ENCODE results near the gene KRTAP1-5. TPM values are rescaled to one million over a fixed set of nuclear protein-coding genes. Genes with fewer than 3 reads are reported as not detected.
"Not testable (repeated sequence)": the region's sequence is repeated elsewhere in the genome, so short reads cannot be mapped to it uniquely, and the experiment has no call there.

The KRTAP1-5 gene, protein sequence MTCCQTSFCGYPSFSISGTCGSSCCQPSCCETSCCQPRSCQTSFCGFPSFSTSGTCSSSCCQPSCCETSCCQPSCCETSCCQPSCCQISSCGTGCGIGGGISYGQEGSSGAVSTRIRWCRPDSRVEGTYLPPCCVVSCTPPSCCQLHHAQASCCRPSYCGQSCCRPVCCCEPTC
- total RNA-seq, result not detected

DNA sequence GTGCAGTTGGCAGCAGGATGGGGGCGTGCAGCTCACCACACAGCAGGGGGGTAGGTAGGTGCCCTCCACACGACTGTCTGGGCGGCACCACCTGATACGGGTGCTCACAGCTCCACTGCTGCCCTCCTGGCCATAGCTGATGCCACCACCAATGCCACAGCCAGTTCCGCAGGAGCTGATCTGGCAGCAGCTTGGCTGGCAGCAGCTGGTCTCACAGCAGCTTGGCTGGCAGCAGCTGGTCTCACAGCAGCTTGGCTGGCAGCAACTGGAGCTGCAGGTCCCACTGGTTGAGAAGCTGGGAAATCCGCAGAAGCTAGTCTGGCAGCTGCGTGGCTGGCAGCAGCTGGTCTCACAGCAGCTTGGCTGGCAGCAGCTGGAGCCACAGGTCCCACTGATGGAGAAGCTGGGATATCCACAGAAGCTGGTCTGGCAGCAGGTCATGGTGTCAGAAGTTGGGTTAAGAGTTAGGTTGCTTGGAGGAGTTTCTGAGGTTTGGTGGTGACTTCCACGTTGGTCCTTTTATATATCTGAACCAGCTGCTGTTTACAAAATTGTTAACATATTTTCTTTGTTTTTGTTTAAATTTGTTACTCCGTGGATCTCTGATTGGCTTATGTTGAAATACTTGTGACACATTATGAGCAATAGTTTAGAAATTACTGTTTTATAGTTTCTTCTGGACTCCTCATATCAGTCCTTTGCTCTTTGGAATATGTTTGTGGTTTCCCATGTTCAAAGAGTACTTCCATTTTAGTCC, at the start of gene KRTAP1-5:
Gene KRTAP1-5, minus strand, starts transcription at position 494 of the 757 bp plus-strand sequence. Its CDS starts 53 bp downstream, at position 441.
- no peak for DNase-seq

DNA sequence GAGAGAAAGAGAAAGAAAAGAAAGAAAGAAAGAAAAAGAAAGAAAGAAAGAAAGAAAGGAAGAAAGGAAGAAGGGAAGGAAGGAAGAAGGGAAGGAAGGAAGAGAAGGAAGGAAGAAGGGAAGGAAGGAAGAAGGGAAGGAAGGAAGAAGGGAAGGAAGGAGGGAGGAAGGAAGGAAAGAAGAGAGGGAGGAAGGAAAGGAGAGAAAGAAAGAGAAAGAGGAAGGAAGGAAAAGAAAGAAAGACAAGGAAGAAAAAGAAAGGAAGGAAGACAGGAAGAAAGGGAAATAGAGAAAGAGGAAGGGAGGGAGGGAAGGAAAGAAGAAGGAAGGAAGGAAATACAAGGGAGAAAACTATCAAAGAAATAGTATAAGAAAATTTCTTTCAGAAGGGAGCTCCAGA, 49.8 kb upstream of the KRTAP1-5 start:
- DNase-seq, result no peak

DNA sequence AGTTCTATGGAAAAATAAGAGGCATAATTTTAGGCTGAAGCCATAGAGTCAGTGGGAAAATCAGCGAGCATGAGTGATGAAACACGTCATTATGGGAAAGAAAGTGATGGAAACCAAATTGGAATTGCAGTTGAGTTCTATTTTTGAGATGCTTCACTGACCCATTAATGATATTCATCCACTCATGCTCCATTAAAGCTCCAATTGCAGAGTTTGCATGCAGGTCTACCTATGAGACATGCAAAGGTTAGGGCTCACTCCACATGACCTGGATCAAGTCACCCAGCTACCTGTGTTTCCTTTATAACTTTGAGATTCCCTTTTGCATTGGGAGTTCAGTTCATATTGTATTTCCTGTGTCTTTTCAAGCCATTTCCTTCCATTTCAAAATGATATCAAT, 46.7 kb upstream of the KRTAP1-5 start:
- no peak for DNase-seq

DNA sequence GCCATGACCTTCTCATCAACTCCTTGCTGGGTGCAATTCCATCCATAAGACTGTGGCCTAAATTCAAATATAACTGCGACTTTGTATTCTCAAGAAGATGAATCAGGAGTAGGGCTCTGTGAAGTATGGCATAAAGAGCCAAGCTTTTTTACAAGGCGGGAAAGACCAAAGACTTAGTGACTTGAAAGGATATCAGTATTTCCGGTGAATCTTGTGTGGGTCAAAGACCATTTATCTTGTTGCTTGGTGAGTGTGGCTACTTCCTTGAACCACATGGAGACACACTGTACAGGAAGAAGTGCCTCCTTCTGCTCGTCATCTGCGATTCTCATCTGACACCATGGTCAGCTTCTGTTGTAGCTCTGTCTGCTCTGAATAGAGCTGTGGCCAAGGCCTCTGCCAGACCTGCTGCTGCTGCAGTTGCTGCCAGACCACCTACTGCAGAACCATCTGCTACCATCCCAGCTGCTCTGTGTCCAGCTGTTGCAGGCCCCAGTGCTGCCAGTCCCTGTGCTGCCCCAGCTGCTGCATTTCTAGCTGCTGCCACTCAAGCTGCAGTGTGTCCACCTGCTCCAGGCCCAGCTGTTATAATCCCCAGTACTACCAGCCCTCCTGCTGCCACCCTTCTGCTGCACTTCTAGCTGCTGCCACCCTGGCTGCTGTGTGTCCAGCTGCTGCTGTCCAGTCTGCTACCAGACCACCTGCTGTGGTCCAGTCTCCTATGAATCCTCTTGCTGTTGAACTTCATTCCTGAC, 44.8 kb upstream of the KRTAP1-5 start:
- DNase-seq, result no peak

DNA sequence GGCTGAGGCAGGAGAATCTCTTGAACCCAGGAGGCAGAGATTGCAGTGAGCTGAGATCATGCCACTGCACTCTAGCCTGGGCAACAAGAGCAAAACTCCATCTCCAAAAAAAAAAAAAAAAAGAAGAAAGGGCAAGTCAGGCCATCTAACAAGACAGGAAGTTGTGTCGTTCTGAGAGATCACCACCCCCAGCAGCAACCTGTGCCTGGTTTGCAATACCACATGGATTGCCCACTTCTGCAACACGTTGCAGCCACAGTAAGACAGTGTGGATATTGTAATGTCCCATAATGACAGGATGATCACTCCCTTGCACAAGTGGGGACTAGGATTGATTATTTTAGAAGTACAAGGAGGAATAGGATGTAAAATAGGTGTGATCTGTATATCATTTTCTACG, 42.0 kb upstream of the KRTAP1-5 start:
- DNase-seq, result no peak

DNA sequence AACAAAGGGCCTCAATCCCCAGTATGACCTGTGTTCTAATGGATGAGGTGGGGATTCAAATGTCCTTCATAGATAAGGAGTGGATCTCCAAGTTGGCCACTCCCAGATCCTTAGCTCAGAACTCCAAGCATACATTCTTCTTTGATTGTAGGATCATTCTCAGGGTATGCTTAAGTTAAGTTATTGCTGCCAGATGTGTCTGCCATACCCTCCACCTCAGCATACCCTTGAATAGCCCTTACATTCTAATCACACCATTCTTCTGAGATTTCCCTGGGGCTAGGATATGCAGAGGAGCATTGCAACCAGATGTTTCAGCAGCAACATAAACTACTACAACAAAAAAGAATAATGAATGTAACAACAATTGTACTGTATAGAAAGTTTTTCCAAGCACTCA, 40.3 kb upstream of the KRTAP1-5 start:
- DNase-seq, result no peak

DNA sequence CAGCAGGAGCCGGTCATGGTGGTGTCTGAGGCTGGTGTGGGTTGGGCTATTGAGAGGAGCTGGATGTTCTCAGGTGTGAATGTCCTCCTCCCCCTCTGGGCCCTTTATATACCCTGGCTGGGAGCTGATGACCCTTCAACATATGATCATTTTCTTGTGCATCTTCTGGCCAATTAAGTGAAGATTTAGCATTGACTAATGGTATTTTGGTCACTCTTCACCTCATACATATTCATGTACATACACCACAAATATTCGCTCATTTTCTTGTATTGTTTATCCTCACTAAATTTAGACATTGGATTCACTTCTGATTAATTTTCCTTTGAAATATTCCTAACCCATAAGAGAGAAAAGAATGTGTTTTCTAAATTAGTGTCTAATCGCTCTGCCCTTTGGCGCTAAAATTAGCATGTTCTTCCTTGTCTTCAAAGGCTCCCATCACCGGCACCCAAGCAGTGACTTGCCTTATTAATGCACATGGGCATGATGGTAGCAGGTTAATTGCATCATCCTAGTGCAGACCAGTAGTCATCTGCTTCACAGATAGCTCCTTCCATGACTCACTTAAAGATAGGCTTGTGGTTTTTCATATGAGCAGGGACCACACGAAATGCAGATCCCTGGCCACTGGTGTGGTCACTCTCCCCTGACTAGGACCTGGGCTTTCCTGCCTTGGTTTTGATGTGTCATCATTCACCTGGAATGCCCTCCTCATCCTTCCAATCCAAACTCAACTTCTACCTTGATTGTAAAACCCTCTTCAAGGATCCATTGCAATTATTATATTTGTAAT, 39.0 kb upstream of the KRTAP1-5 start, which contains the start of gene KRTAP2-4:
Gene KRTAP2-4, minus strand, starts transcription at position 51 of the 796 bp plus-strand sequence. Its CDS starts 34 bp downstream, at position 17.
- DNase-seq, result no peak

DNA sequence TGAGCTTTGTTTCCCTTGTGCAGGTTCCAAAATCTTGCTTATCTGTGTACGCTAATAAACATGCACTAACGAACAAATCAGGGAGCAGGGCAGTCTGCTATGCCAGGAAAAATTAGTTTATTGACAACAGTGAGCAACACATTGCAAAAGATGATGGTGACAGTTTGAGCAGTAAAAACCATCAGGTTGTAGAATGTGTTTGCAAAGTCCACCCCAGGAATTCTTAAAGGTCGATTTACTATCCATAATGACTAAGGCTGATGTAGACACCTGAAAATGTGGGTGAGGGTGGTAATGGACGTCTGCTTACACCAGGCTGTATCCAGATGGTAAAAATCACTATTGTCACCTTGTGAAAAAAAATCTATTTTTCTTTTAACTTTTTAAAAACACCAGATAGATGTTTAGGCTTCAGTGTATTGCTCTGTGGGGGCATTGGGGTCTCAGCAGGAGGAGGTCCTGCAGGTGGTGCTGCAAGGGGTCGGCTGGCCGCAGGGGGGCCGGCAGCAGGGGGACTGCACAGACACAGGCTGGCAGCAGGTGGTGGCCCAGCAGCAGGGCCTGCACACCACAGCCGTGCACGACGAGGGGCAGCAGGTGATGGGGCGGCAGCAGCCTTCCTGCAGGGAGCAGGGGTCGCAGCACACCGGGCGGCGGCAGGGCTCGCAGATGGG, 38.1 kb upstream of the KRTAP1-5 start:
- DNase-seq, result not testable (repeated sequence)

DNA sequence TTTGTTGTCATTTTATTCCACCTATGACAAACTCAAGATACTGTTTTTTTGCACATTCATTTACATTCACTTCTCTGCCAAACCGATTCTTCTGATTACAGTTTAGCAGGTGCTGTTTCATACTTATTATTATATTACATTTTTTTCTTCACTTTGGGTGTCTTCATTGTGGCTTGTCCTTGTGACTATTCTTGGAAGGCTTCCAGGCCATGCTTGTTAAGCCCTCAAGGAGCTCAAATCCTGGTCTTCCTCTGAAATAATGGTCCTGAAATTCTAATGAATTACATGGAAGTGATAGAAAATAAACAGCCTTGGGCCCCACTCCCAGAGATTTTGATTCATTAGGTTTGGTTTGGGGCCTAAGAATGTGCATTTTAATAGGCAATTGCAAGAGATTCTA, 37.3 kb upstream of the KRTAP1-5 start:
- no peak for DNase-seq

DNA sequence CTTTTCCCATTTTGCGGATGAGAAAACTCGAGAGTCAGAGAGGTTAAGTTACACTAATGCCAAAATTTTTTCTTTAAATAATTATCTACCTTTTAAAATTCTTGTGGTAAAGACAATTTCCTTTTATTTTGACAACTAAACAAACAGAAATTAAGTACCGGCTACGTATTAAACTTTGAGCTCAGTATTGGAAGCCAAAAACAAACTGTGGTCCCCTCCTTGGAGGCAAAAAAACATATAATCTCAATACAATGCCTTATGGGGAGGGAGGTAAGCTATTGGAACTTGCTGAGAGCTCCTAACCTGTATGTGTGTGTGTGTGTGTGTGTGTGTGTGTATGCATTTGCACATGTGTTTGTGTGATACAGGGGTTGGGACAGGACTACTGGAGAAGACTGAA, 36.4 kb upstream of the KRTAP1-5 start:
- no peak for DNase-seq

DNA sequence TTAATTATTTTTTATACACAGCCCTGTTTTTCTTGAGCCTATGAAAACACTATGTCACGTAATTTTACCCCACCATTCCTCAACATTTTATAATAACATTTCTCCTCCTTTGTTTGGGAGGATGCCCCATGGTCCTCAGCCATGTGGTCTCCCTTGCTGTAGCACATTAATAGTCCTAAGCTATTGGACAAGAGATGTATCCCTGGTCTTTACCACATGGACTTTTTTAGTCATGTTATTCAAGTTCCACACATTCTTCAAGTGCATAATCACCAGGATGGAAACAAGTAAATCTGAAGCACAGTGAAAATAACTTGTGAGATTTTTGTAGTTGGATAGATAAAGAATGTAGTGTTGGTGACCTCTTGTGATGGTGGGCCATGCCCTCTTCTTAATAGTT, 35.0 kb upstream of the KRTAP1-5 start:
- no peak for DNase-seq

DNA sequence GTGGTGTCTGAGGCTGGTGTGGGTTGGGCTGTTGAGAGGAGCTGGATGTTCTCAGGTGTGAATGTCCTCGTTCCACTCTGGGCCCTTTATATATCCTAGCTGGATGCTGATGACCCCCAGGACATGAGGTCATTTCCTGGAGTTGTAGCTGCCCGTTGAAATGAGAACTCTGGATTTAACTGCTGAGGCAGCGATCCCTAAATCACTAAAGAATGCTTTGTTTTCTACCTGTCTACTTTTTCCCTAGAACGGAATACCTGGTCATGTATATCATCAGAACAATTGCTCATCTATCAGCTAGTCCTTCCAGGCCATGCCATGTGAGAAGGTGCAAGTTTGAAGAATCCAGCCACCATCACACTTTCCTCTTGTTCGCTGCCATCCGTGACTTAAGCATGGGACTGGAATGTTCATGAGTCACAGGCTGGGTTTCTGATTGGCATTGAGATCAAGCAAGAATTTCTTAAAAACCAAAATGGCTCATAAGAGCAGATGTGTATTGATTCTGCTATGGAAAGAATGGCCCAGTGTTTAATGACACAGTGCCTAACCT, 33.1 kb upstream of the KRTAP1-5 start, which contains the start of gene KRTAP2-3:
Gene KRTAP2-3, minus strand, starts transcription at position 63 of the 553 bp plus-strand sequence. CDS start 64 bp downstream, outside the sequence.
- DNase-seq, result no peak

DNA sequence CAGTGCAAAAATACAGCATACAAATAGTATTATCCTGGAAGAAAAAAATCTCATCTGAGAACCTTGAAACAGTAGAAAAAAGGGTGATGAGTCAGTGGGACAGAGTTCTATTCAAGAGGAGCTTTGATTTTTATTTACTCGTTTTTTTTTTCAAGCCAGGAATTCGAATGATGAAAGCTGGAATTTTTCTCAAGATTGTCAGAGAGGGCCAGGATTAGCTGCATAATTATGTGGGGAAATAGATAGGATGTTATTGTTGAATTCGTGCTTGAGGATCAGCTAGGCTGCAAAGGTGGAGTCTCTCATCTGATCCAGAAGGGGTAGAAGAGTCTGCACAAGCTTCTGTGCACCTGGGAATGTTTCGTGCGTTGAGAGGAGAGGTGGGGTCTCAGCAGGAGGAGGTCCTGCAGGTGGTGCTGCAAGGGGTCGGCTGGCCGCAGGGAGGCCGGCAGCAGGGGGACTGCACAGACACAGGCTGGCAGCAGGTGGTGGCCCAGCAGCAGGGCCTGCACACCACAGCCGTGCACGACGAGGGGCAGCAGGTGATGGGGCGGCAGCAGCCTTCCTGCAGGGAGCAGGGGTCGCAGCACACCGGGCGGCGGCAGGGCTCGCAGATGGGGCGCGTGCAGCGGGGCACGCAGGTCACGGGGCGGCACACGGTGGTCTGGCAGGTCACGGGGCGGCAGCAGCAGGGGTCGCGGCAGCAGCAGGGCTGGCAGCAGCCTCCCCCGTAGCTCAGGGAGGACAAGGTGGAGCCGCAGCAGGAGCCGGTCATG, 32.5 kb upstream of the KRTAP1-5 start:
- DNase-seq, result not testable (repeated sequence)

DNA sequence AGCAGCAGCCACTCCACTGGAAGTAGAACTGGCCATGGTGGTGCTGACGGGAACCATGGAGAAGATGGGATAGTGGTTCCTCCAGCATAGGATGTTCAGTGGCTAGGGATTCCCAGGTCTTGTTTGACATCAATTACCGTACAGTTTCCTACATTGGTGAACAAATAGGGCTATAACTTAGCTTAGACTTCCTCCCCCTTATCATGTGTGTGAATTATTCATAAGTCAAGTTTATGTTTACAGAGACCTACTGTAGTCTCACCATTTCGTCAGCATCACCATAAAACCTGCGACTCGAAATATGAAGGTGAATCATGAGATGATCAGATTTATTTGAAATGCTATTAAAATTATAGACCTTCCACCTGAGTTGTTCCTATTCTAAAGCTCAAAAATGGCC, 31.7 kb upstream of the KRTAP1-5 start:
- no peak for DNase-seq

DNA sequence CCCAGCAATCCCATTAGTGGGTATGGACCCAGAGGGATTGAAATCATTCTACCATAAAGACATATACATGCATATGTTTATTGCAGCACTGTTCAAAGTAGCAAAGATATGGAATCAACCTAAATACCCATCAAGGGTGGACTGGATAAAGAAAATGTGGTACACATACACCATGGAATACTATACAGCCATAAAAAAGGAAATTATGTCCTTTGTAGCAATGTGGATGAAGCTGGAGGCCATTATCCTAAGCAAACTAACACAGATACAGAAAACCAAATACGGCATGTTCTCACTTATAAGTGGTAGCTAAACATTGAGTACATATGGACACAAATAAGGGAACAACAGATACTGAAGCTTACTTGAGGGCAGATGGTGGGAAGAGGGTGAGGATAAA, 30.5 kb upstream of the KRTAP1-5 start:
- DNase-seq, result no peak

DNA sequence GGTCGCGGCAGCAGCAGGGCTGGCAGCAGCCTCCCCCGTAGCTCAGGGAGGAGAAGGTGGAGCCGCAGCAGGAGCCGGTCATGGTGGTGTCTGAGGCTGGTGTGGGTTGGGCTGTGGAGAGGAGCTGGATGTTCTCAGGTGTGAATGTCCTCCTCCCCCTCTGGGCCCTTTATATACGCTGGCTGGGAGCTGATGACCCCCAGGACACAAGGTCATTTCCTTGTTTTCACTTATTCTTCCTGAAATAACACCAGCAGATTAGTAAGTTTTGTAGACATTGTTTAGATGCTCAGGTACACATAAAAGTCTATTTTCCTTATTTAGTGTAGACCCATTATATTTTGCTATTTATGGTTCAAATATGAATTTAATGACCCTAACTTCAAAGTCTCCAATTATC, 28.1 kb upstream of the KRTAP1-5 start, which contains the start of gene KRTAP2-2:
Gene KRTAP2-2, minus strand, starts transcription at position 101 of the 400 bp plus-strand sequence. Its CDS starts 19 bp downstream, at position 82.
- DNase-seq, result not testable (repeated sequence)

DNA sequence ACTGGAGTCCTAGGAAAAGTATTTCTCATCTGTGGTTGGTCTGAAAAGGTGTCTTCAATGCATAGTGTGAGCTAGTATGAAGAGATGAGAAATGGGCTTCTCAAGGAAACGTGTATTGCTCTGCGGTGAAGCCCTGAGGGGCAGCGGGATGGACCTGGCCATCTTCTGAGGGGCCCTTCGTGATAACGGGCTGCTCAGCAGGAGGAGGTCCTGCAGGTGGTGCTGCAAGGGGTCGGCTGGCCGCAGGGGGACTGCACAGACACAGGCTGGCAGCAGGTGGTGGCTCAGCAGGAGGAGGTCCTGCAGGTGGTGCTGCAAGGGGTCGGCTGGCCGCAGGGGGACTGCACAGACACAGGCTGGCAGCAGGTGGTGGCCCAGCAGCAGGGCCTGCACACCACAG, 27.5 kb upstream of the KRTAP1-5 start:
- DNase-seq, result not testable (repeated sequence)

DNA sequence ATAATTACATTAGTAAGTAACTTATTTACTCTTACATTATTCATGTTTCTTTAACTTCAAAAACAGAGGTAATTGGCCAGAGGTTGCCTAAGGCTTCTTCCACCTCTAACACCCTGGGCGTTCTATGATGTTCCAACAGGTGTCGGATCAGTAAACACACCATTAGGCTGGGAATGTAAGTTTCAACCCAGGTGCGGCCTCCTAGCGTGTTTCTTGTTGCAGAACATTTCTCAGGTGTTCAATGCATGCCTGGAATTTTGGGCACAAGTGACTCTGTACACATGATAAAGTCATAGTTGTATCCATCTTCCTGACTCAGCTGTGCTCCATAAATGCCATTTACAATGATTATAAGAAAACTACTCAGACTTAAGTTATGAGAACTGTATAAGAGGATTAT, 27.0 kb upstream of the KRTAP1-5 start:
- no peak for DNase-seq

DNA sequence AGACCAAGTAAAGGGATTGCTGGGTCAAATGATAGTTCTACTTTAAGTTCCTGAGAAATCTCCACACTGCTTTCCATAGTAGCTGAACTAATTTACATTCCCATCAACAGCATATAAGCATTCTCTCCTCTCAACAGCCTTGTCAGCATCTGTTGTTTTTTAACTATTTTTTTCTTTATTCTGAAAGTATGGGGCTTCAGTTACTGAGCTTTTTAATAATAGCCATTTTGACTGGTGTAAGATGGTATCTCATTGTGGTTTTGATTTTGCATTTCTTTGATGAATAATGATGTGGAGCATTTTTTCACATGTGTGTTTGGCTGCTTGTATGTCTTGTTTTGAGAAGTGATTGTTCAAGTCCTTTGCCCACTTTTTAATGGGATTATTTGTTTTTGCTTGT, 25.6 kb upstream of the KRTAP1-5 start:
- DNase-seq, result no peak

DNA sequence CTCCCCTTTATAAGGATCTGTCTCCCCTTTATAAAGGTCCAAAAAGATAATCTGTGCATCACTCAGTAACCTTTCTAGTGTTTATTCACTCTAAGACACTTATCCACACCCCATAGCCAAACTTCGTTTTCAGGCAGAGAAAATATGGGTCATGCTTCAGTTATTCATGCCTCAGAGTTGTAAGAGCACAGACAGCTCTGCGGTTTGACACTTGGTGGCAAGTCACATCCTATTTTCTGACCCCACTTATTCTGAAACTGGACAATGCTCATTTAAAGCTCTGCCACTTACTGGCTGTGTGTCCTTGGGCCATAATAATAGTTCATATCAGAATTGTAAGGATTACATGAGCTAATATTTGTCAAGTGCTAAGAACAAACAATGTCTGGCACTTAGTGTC, 22.1 kb upstream of the KRTAP1-5 start:
- DNase-seq, result no peak

DNA sequence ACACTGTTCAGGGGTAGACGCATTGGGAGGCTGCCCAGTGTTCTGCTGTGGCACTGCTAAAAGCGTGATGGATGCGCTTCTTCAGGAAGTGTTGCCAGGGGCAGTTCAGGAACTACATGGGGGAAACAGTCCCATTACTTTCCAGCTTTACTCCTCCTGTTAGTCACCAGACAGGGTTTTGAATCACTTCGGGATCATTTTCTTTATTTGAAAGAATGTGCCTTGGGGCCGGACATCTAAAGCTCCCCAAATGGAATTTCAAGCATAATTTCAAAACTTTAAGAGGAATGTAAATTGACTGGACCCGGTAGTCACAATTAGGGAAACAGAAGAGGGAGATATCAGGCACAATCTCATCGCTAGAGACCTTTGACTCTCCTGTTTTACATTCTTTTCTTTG, 21.4 kb upstream of the KRTAP1-5 start:
- DNase-seq, result no peak
